H1 (cell line): ENCODE data around the gene SCG5. TPM values are rescaled to one million over a fixed set of nuclear protein-coding genes. Genes with fewer than 3 reads are reported as not detected.

Experiments used
- CTCF ChIA-PET: fragments of 300-600 bp; sonication (Branson Sonifier 250); formaldehyde crosslinking; loops from one replicate; lab custom pipeline; 2021; ENCODE audit not compliant: partially characterized antibody; lab: Charles Lee
- POLR2A ChIA-PET: fragments of 300-600 bp; sonication (Branson Sonifier 250); formaldehyde crosslinking; loops from one replicate; lab custom pipeline; 2021; ENCODE audit warnings: inconsistent platforms; ENCODE audit not compliant: partially characterized antibody; lab: Charles Lee
- DNase-seq, 2 experiments: peaks; one replicate each; pipeline versions ENCODE4 v3.0.0 to v3.0.0-alpha.2; 2010 to 2022; ENCODE audit warnings: low spot score in 2 of 2, low read depth in 1 of 2, mixed read lengths in 1 of 2
- FAIRE-seq: peaks from 2 replicates; lab custom pipeline; 2011; peaks lifted over from hg19 to GRCh38; lab: Jason Lieb, UNC
- H2AFZ ChIP-seq: 2 replicates; pipeline ENCODE4 v1.8.1; 2012; ENCODE audit warnings: low read length, inconsistent platforms
- H2AK5ac ChIP-seq: 2 replicates; pipeline ENCODE4 v1.6.1; 2013; ENCODE audit warnings: low read depth, low read length
- H2BK120ac ChIP-seq: replicated peaks from 2 replicates; pipeline ENCODE3; 2013; ENCODE audit warnings: low read depth, low read length, inconsistent platforms
- H2BK12ac ChIP-seq: 2 replicates; pipeline ENCODE4 v1.6.1; 2013; ENCODE audit warnings: low read depth, low read length
- H2BK15ac ChIP-seq: 2 replicates; pipeline ENCODE4 v1.6.1; 2013; ENCODE audit warnings: low read length
- H2BK20ac ChIP-seq: 2 replicates; pipeline ENCODE4 v1.6.1; 2013; ENCODE audit warnings: low read length
- H2BK5ac ChIP-seq: 2 replicates; pipeline ENCODE4 v1.6.1; 2013; ENCODE audit warnings: low read depth, low read length
- H3K14ac ChIP-seq: 2 replicates; pipeline ENCODE4 v1.6.1; 2013; ENCODE audit warnings: inconsistent platforms; ENCODE audit not compliant: insufficient read length
- H3K18ac ChIP-seq: 2 replicates; pipeline ENCODE4 v1.6.1; 2013; ENCODE audit warnings: low read length; ENCODE audit errors: extremely low read depth
- H3K23ac ChIP-seq: 2 replicates; pipeline ENCODE4 v1.6.1; 2013; ENCODE audit warnings: inconsistent platforms; ENCODE audit not compliant: insufficient read length
- H3K23me2 ChIP-seq: 2 replicates; pipeline ENCODE4 v1.6.1; 2013; ENCODE audit warnings: low read depth, low read length
- H3K27ac ChIP-seq: 2 replicates; pipeline ENCODE4 v1.6.1; 2011; ENCODE audit warnings: low read depth, low read length, inconsistent platforms
- H3K27me3 ChIP-seq, 4 experiments: replicated peaks in 1 of 4; 1 replicate in 1 of 4; 2 replicates in 3 of 4; pipeline versions ENCODE4 v1.6.1 to v1.8.1; 2011 to 2013; ENCODE audit warnings: low read length in 3 of 4, mild to moderate bottlenecking in 3 of 4, inconsistent platforms in 2 of 4, mixed read lengths in 2 of 4, moderate library complexity in 1 of 4; ENCODE audit not compliant: control insufficient read depth in 3 of 4, insufficient read depth in 3 of 4; ENCODE audit errors: extremely low read depth in 1 of 4
- H3K36me3 ChIP-seq, 4 experiments: 2 replicates each; pipeline versions ENCODE4 v1.6.1 to v1.8.1; 2011 to 2013; ENCODE audit warnings: mild to moderate bottlenecking in 4 of 4, low read length in 3 of 4, moderate library complexity in 2 of 4, control low read depth in 1 of 4, inconsistent platforms in 1 of 4; ENCODE audit not compliant: insufficient read depth in 4 of 4, control insufficient read depth in 2 of 4
- H3K4ac ChIP-seq: replicated peaks from 2 replicates; pipeline ENCODE3; 2013; ENCODE audit warnings: low read length, low read depth, mixed read lengths, inconsistent platforms; ENCODE audit not compliant: insufficient read length
- H3K4me1 ChIP-seq, 4 experiments: replicated peaks in 1 of 4; 1 replicate in 1 of 4; 2 replicates in 3 of 4; pipeline versions ENCODE4 v1.6.1 to v1.8.1; 2011 to 2013; ENCODE audit warnings: low read length in 3 of 4, inconsistent platforms in 2 of 4, mixed read lengths in 1 of 4; ENCODE audit not compliant: insufficient read depth in 4 of 4, control insufficient read depth in 3 of 4
- H3K4me2 ChIP-seq, 2 experiments: 2 replicates each; pipeline versions ENCODE4 v1.6.1 to v1.8.1; 2011 to 2013; ENCODE audit warnings: low read depth in 2 of 2, low read length in 2 of 2, control low read depth in 1 of 2, inconsistent platforms in 1 of 2, mild to moderate bottlenecking in 1 of 2; ENCODE audit not compliant: insufficient read depth in 1 of 2
- H3K4me3 ChIP-seq, 4 experiments: fragments of 200-600, 300-600 bp in 1 of 4; sonication (generic), shearing (Covaris generic), sonication (Bioruptor Twin) in 1 of 4; 2 replicates each; pipeline versions ENCODE4 v1.5.1 to v1.8.1; 2011 to 2016; ENCODE audit warnings: low read length in 4 of 4, low read depth in 3 of 4, control low read depth in 2 of 4, inconsistent platforms in 2 of 4, mild to moderate bottlenecking in 2 of 4, mixed read lengths in 1 of 4, moderate library complexity in 1 of 4; ENCODE audit not compliant: insufficient read depth in 2 of 4; ENCODE audit errors: extremely low read depth in 1 of 4
- H3K56ac ChIP-seq: replicated peaks from 2 replicates; pipeline ENCODE3; 2013; ENCODE audit warnings: low read depth, mild to moderate bottlenecking, mixed read lengths, low read length, inconsistent platforms; ENCODE audit not compliant: insufficient read length
- H3K79me1 ChIP-seq: 2 replicates; pipeline ENCODE4 v1.6.1; 2013; ENCODE audit warnings: low read depth, low read length, control low read depth
- H3K79me2 ChIP-seq, 2 experiments: 2 replicates each; pipeline versions ENCODE4 v1.6.1 to v1.8.1; 2012 to 2013; ENCODE audit warnings: low read length in 2 of 2, mild to moderate bottlenecking in 2 of 2, inconsistent platforms in 1 of 2; ENCODE audit not compliant: insufficient read depth in 2 of 2, control insufficient read depth in 1 of 2
- H3K9ac ChIP-seq, 4 experiments: replicated peaks in 1 of 4; 1 replicate in 1 of 4; 2 replicates in 3 of 4; pipeline versions ENCODE4 v1.6.1 to v1.8.1; 2011 to 2013; ENCODE audit warnings: low read depth in 3 of 4, low read length in 3 of 4, control low read depth in 2 of 4, mild to moderate bottlenecking in 2 of 4, moderate library complexity in 2 of 4, inconsistent platforms in 1 of 4; ENCODE audit errors: extremely low read depth in 1 of 4
- H3K9me3 ChIP-seq, 2 experiments: 2 replicates each; pipeline versions ENCODE4 v1.6.1 to v1.8.1; 2012 to 2013; ENCODE audit warnings: mild to moderate bottlenecking in 2 of 2, moderate library complexity in 2 of 2, control low read depth in 1 of 2, inconsistent platforms in 1 of 2, low read depth in 1 of 2, low read length in 1 of 2, mixed read lengths in 1 of 2; ENCODE audit not compliant: insufficient read depth in 2 of 2
- H4K20me1 ChIP-seq, 2 experiments: replicated peaks in 1 of 2; 2 replicates each; pipeline versions ENCODE3 to v1.8.1; 2011 to 2013; ENCODE audit warnings: inconsistent platforms in 2 of 2, low read length in 2 of 2, mild to moderate bottlenecking in 1 of 2; ENCODE audit not compliant: insufficient read depth in 2 of 2, control insufficient read depth in 1 of 2
- H4K5ac ChIP-seq: 2 replicates; pipeline ENCODE4 v1.6.1; 2013; ENCODE audit warnings: low read length, low read depth, mixed read lengths, inconsistent platforms; ENCODE audit not compliant: insufficient read length
- H4K8ac ChIP-seq: 2 replicates; pipeline ENCODE4 v1.8.0; 2013; ENCODE audit warnings: mild to moderate bottlenecking, moderate library complexity, low read length, inconsistent platforms; ENCODE audit not compliant: insufficient read depth; ENCODE audit errors: extremely low read depth
- H4K91ac ChIP-seq: replicated peaks from 2 replicates; pipeline ENCODE3; 2013; ENCODE audit warnings: low read length, mixed read lengths, inconsistent platforms; ENCODE audit not compliant: insufficient read length
- BACH1 ChIP-seq: IDR thresholded peaks from 2 replicates; pipeline ENCODE4 v1.6.1; 2012; ENCODE audit warnings: low read length, improper control_type of control experiment
- CHD1 ChIP-seq: IDR thresholded peaks from 2 replicates; pipeline ENCODE4 v1.6.1; 2012; ENCODE audit warnings: low read depth, low read length, improper control_type of control experiment
- E2F6 ChIP-seq: IDR thresholded peaks from 2 replicates; pipeline ENCODE4 v1.6.1; 2012; ENCODE audit warnings: inconsistent platforms
- KDM4A ChIP-seq: IDR thresholded peaks from one replicate; pipeline ENCODE4 v1.7.1; 2012; ENCODE audit warnings: low read depth, mild to moderate bottlenecking, moderate library complexity, low read length, inconsistent platforms; ENCODE audit not compliant: severe bottlenecking
- SUZ12 ChIP-seq: fragments of 200-600 bp; sonication (generic); IDR thresholded peaks from 2 replicates; pipeline ENCODE4 v1.6.1; 2012; ENCODE audit warnings: mild to moderate bottlenecking, inconsistent platforms, low read length, moderate library complexity, mixed read lengths
- WGBS, 2 experiments: shearing (Covaris generic) in 1 of 2; methylation state at CpG; one replicate each; pipeline versions ENCODE4 v1.1.6 to v1.1.7; 2013 to 2015; ENCODE audit warnings: low lambda C conversion rate in 2 of 2, mixed read lengths in 2 of 2, inconsistent platforms in 1 of 2, low coverage in 1 of 2, missing lambda C conversion rate in 1 of 2; ENCODE audit not compliant: insufficient replicate concordance in 2 of 2, insufficient coverage in 1 of 2, insufficient read length in 1 of 2; ENCODE audit errors: extremely low coverage in 1 of 2, missing lambda C conversion rate in 1 of 2; 5-methylcytosine and 5-hydroxymethylcytosine counted together
- polyA plus RNA-seq, 7 experiments: library from polyadenylated mRNA; depleted of rRNA in 3 of 7; stranded (reverse) in 5 of 7; unstranded in 2 of 7; fragments of >200 nt in 5 of 7; fragments of 200-250 nt in 2 of 7; gene quantifications; 1 replicate in 5 of 7; 2 replicates in 1 of 7; 4 replicates in 1 of 7; pipeline versions ENCODE4 v1.2.1 to v1.2.3, GENCODE V29; 2011 to 2013; ENCODE audit warnings: missing spikeins in 2 of 7, mixed read lengths in 2 of 7
- total RNA-seq: library from RNA; stranded (reverse); fragmentation: NEBNext Ultra II Directional; extraction: Animal tissue kit (Norgen Biotek cat#: 25700); gene quantifications from 2 replicates; pipeline ENCODE4 v1.2.1, GENCODE V29; 2021

Gene SCG5
- total and polyA plus RNA-seq, 2 of the 8 experiments (the other 6 are each of a cell fraction or from before 2014, with no cell fraction given), result 18.7 to 19.9 TPM

DNA sequence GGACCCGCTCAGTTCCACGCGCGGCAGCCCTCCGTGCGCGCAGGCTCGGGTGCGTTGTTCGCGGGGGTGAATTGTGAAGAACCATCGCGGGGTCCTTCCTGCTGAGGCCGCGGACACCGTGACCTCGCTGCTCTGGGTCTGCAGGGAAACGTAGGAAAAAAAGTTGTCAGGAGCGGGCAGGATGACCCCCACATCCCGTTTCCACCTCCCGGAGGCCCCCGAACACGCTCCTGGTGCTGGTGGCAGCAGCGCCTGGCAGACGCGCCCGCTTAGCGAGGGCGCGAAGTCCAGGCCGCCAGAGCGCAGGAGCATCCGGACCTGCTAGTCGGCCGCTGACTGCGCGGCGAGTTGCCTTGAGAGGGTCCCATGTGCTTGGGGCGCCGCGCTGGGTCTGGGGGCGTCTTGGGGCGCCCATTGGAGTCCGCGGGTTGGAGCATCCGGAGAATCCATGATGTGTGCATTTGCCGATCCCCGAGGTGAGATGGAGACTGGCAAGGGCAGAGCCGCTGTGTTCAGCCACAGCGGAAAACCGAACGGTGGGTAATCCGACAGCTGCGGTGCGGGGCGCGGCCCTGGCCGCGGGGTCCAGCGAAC lies 76.8 kb downstream of the SCG5 start:
- Histone ChIP-seq H2BK20ac (no peak overlapping the region), H2BK15ac (no peak overlapping the region; the same call in 1 of the 2 replicates), H3K23me2 (peaks cover 17% of the 10 kb centered on the region; the same call in 1 of the 2 replicates), H3K56ac (no peak overlapping the region), H3K4me2 (peak overlapping the region; percentile 87 to 99), H4K8ac (peak overlapping the region; percentile 62), H4K20me1 (peaks cover 0 to 2% of the 10 kb centered on the region in 2 experiments), H3K4me3 (peak overlapping the region; percentile 20 to 64 (median 48)), H3K4me1 (peaks cover 0 to 19% (median 8%) of the 10 kb centered on the region in 4 experiments; a peak in 6 of 7 replicates), H4K91ac (no peak overlapping the region), H2BK120ac (no peak overlapping the region), H3K36me3 (no peaks in the 10 kb centered on the region; a peak in 1 of 8 replicates), H3K4ac (no peak overlapping the region), H3K18ac (peak overlapping the region; percentile 22; the same call in 1 of the 2 replicates), H3K79me1 (no peaks in the 10 kb centered on the region), H4K5ac (no peak overlapping the region), H2AK5ac (no peak overlapping the region), H3K9ac (no peak overlapping the region), H3K14ac (no peak overlapping the region), H3K27ac (no peak overlapping the region), H2BK5ac (no peak overlapping the region), H3K79me2 (no peaks in the 10 kb centered on the region), H3K27me3 (peaks cover 37 to 65% (median 54%) of the 10 kb centered on the region in 4 experiments), H3K9me3 (no peaks in the 10 kb centered on the region), H2BK12ac (no peak overlapping the region), H3K23ac (no peak overlapping the region), H2AFZ (peak overlapping the region; percentile 23; the same call in 1 of the 2 replicates)
- ChIA-PET CTCF (interaction anchor here (1.1 kb wide), 1 partner anchor 276 kb away, joined by 4 read pairs; no protein-coding TSS in a partner anchor), POLR2A (no interaction called here)
- TF ChIP-seq KDM4A (peak; percentile 37), SUZ12 (peak; percentile 96; the same call in 1 of the 2 replicates), E2F6 (peak; percentile 73), CHD1 (no peak), BACH1 (peak; percentile 38; the same call in 1 of the 2 replicates)
- no peak for FAIRE-seq
- DNase-seq, result no peak
- 1% methylated on average over 45 of the region's 60 CpGs; no CpG with 5 or more reads in 1 of the 2 experiments for WGBS, 2 experiments
